GM18507 (cell line): ENCODE data around the gene EME2.

Experiments used
- DNase-seq: peaks from one replicate; pipeline ENCODE4 v3.0.0; 2011; ENCODE audit warnings: low read depth; ENCODE audit not compliant: insufficient read length; ENCODE audit errors: extremely low spot score
- FAIRE-seq: peaks from 2 replicates; lab custom pipeline; 2011; peaks lifted over from hg19 to GRCh38; lab: Jason Lieb, UNC

EME2 gene

DNA sequence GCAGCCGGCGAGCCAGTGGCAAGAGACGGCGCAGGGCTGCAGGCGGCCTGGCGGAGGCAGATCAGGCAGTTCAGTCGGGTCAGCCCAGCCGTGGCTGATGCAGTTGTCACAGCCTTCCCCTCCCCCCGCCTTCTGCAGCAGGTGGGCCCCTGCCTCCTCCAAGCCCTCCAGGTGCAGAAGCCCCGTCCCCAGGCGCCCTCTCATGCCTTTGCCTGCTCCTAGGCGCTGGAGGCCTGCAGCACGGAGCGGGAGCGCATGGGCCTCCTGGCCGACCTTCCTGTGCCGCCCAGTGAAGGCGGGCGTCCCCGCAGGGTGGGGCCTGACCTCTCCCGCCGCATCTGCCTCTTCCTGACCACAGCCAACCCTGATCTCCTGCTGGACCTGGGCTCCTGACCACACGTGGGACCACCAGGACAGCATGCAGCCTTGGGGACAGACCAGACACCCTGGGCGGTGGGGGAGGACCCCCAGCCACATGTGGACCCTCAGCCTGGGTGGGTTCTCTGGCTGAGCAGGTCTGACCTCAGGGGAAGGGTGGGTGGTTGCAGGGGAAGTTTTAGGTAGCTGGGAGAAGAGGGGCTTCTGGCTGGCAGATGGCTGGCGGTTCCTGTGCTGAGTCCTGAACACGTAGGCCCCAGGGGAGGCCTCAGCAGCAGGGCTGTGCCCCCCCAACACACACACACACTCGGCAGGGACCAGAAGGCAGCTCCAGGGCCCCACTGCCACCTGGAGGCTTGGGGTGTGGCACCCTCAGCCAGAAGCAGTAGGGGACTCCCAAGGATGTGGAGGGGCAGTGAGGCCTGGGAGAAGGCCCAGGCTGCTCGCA is 3.4 kb downstream of the EME2 start:
- DNase-seq = no peak

DNA sequence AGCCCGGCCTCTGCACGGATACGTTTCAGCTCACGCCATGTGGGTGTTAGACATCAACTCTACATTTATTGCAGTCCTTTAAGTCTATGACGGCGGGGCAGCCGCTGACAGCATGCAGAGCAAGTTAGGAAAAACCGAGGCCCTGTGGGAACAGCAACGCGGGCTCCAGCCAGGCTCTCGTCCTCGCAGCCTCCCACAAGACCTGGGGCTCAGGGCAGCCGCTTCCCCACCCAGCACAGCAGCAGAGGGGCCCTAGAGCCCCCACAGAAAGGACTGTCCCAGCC is 4.0 kb downstream of the EME2 start:
- DNase-seq (no peak), FAIRE-seq (no peak)

More for the DNA sequence above, 3.4 kb downstream of the EME2 start:
- FAIRE-seq = no peak

DNA sequence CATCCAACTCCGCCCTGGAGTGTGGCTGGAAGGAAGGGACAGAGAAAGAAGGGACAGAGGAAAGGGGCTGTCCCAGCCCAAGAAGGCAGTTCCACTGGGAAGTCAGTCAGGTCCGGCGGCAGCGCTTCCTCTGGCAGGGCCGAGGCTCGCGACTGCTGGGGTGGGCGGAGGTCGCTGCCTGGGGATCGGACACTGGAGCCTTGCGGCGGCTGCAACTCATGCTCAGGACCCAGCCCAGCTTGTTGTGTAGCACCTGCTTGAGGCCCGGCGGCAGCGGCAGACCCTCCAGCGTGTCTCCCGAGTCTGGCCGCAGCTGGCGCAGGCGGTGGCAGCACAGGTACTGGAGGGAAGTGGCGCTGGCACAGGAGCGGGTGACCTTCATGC is 4.4 kb downstream of the EME2 start:
- DNase-seq (no peak), FAIRE-seq (no peak)

GRCh38 chr16:1777375-1778199 is 5.0 kb downstream of the EME2 start:
- FAIRE-seq = no peak
- no peak for DNase-seq

DNA sequence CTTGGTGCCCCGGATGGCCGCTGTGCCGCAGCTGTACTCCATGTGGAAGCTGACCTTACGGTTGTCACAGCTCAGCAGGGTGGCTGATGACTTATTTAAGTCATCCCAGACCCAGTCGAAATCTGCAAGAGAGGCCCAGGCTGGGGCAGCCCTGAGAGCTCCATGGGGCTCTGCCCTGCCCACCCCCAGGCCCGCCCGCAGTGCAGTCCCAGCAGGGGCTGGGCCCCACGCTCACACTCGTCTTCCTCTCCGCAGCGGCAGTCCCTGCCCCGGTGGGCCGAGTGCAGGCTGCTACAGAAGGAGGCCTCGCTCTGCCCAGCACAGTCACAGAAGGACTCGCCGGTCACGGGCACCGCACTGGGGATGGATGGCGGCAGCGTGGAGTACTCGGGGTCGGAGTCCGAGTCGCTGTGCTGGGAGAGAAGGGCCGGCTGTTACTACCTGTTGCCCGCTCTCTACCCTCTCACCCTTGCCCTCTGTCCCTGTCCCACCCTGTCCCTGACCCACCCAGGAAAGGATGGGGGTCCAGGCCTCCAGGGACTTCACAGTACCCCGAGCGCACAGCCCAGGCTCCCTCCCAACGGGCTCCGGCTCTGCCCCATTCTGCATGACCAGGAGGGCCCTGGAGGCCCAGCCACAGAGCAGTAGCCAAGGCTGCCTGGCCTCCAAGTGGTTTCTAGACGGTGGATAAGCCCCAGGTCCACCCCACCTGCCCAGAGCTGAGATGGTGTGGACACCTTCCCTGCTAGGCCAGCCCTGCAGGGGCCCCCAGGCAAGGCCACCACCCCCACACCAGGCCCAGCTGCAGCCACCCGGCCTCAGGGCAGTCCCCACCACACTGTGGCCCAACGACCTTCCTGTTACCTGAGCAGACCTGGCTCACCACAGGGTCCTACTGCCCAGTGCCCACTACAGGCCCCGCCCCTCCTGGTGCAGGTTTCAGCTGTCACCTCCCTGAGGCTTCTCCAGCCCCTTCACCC is 5.9 kb downstream of the EME2 start:
- DNase-seq = no peak
- no peak for FAIRE-seq

DNA sequence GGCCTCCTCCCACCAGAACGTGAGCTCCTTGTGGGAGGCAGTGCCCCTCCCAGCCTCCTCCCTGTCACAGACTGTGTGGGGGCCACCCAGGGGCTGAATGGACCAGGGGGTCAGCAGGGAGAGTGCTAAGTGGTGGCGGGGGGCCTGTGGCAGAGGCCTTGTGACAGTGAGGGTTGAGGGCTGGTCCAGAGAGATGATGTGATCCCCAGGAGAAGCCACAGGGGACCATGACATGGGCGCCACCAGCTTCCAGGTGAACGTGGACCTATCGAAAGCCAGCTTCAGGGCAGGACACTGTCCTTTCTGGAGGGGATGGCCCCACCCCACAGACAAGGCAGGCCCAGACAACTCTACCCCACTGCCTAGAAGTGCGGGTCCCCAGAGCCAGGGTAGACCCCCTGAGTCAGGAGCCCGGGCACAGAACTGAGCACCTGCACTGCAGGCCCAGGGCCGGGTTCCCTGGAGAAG is 6.7 kb downstream of the EME2 start:
- DNase-seq (no peak), FAIRE-seq (no peak)

GRCh38 chr16:1779741-1780676 is 7.4 kb downstream of the EME2 start:
- DNase-seq (no peak), FAIRE-seq (no peak)

DNA sequence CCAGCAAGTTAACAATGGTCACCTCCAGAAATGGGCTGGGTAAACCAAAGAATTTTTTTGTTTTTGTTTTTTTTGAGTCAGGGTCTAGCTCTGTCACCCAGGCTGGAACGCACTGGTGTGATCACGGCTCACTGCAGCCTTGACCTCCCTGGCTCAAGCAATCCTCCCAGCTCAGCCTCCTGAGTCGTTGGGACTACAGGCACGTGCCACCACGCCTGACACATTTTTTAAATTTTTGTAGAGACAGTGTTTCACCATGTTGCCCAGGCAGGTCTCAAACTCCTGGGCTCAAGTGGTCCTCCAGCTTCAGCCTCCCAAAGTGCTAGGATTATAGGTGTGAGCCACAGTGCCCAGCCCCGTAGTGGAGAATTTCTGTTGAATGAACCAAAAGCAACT is 8.1 kb downstream of the EME2 start:
- DNase-seq (no peak), FAIRE-seq (no peak)

DNA sequence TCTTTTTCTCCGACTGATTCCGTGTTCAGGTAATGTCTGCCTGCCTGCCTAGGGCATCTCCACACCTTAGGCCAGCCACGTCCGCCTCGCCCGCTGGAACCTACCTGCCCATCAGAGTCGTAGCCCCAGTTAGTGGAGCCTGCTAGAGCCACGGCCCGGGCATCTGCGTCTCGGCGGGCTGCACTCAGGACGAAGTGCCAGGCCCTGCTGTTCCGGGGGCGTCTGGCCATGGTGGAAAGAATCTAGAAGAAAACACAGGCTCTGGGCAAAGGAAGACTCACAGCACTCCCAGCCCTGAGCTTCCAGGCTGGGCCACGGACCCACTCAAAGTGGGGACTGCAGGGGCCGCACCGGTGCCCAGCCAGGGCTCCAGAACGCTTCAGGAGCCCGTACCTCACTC is 8.6 kb downstream of the EME2 start:
- no peak for FAIRE-seq

DNA sequence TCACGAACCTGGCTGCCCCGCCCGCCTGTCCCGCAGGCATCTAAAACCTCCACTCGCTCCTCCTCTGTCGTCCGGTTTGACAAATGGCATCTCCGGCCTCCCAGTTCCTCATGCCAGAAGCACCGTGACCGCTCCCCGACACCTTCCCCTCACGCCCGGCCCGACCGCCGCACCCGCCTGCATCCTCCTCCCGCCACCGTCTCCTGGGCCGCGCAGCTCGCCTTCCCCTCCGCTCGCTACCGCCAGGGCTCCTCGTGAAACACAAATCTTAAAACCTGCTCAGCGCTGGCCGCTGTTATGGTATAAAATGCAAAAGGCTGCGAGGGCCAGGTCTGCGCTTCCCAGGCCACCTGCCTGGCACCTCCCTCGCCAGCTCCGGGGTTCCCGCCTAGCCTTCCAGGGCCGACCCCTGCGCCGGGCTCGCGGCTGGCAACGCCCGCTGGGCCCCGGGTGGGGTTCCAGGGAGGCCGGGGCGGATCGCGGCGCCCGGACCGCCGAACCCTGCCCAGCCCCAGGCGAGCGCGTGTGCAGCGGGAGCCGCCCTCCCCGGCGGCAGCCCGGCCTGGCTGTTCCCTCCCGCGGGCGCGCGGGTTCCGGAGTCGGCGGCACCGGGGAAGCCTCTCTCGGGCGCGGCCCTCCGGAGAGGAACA is 9.3 kb downstream of the EME2 start:
- DNase-seq (no peak), FAIRE-seq (no peak)

More for the DNA sequence above, 8.6 kb downstream of the EME2 start:
- no peak for DNase-seq

DNA sequence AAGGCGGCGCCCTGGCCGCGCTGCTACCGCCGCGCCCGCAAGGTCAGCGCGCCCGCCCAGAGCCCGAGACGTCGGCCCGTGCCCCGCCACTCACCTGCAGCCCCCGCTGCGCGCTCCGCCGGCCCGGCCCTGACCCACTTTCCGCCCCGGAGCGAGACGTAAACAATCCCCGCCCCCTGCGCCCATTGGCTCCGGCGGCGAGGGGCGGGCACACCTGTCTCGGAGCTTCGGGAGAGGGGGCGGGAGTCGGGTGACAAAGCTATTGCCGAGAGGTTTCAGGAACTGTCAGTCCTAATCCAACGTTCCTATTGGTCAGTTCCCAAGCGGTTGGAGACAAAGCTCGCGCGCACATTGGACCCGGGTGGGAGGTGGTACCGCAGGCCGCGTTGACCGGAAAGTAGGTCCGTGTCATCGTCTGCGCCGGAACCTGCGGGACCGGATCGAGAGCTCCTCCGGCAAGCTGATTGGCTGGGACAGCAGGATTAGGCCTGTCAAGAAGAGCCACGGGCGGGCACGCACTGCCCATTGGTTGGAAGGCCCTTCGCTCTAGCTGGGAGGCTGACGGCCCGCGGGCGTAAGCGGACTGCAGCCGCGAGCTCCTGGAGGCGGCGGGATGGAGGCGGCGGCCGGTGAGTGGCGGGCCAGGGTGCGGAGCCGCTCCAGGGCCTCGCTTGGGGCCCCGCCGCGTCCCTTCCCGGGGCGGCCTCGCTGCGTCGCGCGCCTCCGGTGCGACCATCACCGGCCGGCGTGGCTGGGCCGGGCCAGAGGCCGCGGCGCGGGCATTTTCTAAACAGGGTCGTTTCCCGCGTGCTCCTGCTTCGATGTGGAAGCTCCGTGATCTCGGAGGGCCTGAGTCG is 10.0 kb downstream of the EME2 start, which contains the start of the genes NUBP2 and SPSB3:
TSS of gene NUBP2 (plus strand) at position 553 of the 857 bp plus-strand sequence. CDS start at position 614, 61 bp downstream.
TSS of gene SPSB3 (minus strand) at position 164 of the 857 bp plus-strand sequence. CDS start 1,088 bp downstream, outside the sequence.
- peak; percentile 100 for FAIRE-seq
- DNase-seq = peak; percentile 95

GRCh38 chr16:1784977-1785845 is 12.6 kb downstream of the EME2 start:
- FAIRE-seq (no peak), DNase-seq (no peak)

DNA sequence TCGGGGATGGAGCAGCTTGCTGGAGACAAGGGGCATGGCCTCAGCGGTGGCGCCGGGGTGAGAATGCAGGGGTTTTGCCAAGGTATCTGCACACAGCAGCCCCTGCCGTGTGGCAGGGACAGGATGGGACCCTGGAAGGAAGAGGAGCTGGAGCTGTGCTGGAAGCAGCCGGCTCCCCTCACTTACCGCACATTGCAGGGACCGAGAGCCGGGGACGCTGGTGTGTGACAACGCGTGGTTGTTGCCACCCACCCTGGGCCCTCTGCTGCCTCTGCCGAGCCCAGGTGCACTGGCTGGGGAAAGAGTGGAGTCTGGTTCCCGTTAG is 13.2 kb downstream of the EME2 start:
- no peak for DNase-seq
- FAIRE-seq = no peak

- no peak for FAIRE-seq
- DNase-seq = no peak
These were observed 13.8 kb downstream of the EME2 start for GRCh38 chr16:1786242-1787055.

- FAIRE-seq (no peak), DNase-seq (no peak)
These were observed 14.4 kb downstream of the EME2 start for GRCh38 chr16:1787056-1787321.
